HG03571 (cell line): ENCODE data around the gene AXIN2.

ENCODE experiments used
- ATAC-seq: cut with Tn5 transposase; IDR thresholded peaks from one replicate; pipeline ENCODE4 v1.9.1; 2021; ENCODE audit not compliant: unreplicated experiment

The AXIN2 gene

GRCh38 chr17:65556014-65556909 is 5.2 kb downstream of the AXIN2 start:
- no peak for ATAC-seq

- no peak for ATAC-seq
Measured at GRCh38 chr17:65554553-65555223, 6.8 kb downstream of the AXIN2 start.

GRCh38 chr17:65553646-65554552 is 7.5 kb downstream of the AXIN2 start:
- ATAC-seq: no peak

- no peak for ATAC-seq
Measured at GRCh38 chr17:65553009-65553645, 8.3 kb downstream of the AXIN2 start.

GRCh38 chr17:65552214-65552613 is 9.2 kb downstream of the AXIN2 start:
- ATAC-seq: no peak

- ATAC-seq: no peak
Measured at GRCh38 chr17:65551267-65552040, 10.0 kb downstream of the AXIN2 start.

- ATAC-seq: no peak
Measured at GRCh38 chr17:65550758-65551157, 10.7 kb downstream of the AXIN2 start.

GRCh38 chr17:65550075-65550662 is 11.3 kb downstream of the AXIN2 start:
- ATAC-seq: no peak

- ATAC-seq: no peak
Measured at GRCh38 chr17:65548269-65548969, 13.0 kb downstream of the AXIN2 start.

- ATAC-seq: no peak
Measured at GRCh38 chr17:65547253-65547670, 14.2 kb downstream of the AXIN2 start.

- ATAC-seq: no peak
Measured at GRCh38 chr17:65546579-65546978, 14.9 kb downstream of the AXIN2 start.

GRCh38 chr17:65545705-65546523 is 15.5 kb downstream of the AXIN2 start:
- no peak for ATAC-seq

- no peak for ATAC-seq
Measured at GRCh38 chr17:65544672-65545071, 16.8 kb downstream of the AXIN2 start.

GRCh38 chr17:65542610-65543009 is 18.8 kb downstream of the AXIN2 start:
- no peak for ATAC-seq

- no peak for ATAC-seq
Measured at GRCh38 chr17:65542067-65542466, 19.4 kb downstream of the AXIN2 start.

- no peak for ATAC-seq
Measured at GRCh38 chr17:65541453-65541852, 20.0 kb downstream of the AXIN2 start.

GRCh38 chr17:65539630-65540266 is 21.7 kb downstream of the AXIN2 start:
- no peak for ATAC-seq
